GM20431 (cell line): ENCODE measurements around the gene CATSPERZ.
"Not testable (repeated sequence)": the region's sequence is repeated elsewhere in the genome, so short reads cannot be mapped to it uniquely, and the experiment has no call there.

Experiments used
- in situ Hi-C: fragments of 300-500 bp; cut with MseI, MboI; formaldehyde crosslinking; loops from one replicate; pipeline ENCODE4 v1.15.0; 2020; ENCODE audit warnings: low sequenced_read_pairs; ENCODE audit not compliant: unreplicated experiment

CATSPERZ gene

DNA sequence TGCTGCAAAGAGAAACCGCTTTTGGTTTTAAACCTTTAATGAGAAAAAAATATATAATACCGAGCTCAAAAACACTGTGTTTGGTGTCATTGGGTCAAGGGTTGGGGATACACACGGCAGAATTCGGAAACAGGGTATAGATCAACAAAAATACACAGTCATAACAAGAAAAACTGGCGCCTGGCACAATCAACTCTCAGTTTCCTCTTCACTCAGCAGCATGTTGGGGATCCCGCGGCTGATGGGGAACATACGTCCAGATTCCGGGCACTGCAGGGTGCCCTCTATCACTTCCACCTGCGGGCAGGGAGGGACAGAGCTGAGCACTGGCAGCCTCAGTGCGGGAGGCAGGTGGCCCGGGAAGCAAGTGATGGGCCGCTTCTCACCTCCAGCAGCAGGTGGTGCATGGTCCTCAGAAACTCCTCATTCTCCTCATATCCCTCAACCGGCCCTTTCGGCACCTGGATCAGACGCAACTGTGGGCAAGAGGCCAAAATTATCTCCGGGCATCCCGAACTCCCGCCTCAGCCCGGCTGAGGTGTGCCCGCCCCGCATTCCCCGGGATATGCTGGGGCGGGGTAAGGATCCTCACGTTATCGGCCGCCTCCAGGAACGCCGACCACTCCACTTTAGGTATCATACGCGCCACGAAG lies 16.6 kb downstream of the CATSPERZ start:
- in situ Hi-C loops: no loop called here

DNA sequence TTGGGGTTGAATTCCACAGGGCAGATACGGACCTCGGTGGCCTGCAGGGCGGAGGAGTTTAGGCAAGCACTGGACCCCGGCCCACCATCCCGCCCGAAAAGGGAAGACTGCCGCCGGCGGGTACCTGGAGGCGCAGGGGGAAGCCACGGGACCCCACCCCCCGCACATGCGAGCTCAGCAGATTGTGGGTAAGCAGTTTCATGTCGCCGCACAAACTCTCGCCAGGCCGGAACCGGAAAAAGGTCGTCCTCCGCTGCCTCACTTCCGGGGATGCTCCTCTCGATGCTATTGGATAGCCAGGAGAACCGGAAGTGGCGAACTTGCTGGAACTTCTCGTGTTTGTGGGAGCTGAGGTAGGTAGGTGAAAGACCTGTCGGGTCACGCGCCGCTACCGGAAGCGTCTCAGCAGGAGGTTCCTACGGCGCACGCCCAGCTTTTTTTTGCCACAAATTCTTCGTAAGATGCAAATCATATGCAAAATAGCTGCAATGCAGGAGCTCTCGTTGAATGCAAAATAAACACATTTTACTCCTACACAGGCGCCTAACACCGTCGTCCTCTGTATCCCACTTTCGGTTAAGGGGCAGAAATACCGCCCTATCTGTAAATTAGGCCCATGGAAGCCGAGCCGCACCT lies 17.3 kb downstream of the CATSPERZ start, which contains the start of gene TRMT112:
Gene TRMT112, minus strand, starts transcription at position 235 of the 636 bp plus-strand sequence. Its CDS starts 33 bp downstream, at position 202.
- in situ Hi-C loops: no loop called here

DNA sequence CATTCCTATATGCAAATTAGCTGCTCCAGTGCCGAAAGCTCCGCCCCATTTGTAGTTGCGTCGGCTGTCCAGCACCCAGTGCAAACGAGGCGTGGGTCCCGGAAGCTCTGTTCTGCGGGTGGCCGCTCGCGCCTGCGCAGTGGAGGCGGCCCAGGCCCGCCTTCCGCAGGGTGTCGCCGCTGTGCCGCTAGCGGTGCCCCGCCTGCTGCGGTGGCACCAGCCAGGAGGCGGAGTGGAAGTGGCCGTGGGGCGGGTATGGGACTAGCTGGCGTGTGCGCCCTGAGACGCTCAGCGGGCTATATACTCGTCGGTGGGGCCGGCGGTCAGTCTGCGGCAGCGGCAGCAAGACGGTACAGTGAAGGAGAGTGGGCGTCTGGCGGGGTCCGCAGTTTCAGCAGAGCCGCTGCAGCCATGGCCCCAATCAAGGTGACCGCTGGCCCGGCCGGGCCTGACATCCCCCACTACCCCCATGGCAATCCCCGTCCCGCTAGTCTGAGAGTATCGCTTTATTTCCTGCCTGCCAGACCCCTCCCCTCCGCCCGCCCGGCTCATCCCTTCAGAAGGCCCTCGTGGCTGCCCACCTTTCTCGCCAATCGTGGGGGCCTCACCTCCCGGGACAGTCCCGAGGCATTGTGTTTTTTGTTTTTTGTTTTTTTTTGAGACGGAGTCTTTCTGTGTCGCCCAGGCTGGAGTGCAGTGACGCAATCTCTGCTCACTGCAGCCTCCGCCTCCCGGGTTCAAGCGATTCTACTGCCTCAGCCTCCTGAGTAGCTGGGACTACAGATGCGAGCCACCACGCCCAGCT lies 18.0 kb downstream of the CATSPERZ start, which contains the start of gene PRDX5:
Gene PRDX5, plus strand, starts transcription at position 161 of the 805 bp plus-strand sequence. Its CDS starts 95 bp downstream, at position 256.
- in situ Hi-C loops: no loop called here

GRCh38 chr11:64318766-64319761 lies 18.9 kb downstream of the CATSPERZ start:
- in situ Hi-C loops: no loop called here

DNA sequence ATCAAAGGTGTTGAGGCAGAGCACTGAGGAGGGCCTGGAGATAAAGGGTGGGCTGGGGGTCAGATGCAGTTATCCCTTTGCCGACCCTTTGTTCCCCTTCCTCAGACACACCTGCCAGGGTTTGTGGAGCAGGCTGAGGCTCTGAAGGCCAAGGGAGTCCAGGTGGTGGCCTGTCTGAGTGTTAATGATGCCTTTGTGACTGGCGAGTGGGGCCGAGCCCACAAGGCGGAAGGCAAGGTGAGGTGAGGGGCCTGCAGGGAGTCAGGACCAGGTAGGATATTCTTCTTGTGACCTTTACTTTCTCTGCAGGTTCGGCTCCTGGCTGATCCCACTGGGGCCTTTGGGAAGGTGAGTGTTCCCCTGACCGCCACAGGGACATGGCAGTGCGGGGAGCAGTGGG lies 20.4 kb downstream of the CATSPERZ start:
- in situ Hi-C loops: no loop called here

DNA sequence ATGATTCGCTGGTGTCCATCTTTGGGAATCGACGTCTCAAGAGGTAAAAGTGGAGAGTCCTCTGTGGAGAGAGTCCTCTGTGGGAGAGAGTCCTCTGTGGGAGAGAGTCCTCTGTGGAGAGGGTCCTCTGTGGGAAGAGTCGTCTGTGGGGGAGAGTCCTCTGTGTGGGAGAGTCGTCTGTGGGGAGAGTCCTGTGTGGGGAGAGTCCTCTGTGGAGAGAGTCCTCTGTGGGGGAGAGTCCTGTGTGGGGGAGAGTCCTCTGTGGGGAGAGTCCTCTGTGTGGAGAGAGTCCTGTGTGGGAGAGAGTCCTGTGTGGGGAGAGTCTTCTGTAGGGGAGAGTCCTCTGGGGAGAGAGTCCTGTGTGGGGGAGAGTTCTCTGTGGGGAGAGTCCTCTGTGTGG lies 20.9 kb downstream of the CATSPERZ start:
- in situ Hi-C loops: no loop called here

GRCh38 chr11:64321533-64321932 lies 21.4 kb downstream of the CATSPERZ start:
- in situ Hi-C loops: no loop called here

DNA sequence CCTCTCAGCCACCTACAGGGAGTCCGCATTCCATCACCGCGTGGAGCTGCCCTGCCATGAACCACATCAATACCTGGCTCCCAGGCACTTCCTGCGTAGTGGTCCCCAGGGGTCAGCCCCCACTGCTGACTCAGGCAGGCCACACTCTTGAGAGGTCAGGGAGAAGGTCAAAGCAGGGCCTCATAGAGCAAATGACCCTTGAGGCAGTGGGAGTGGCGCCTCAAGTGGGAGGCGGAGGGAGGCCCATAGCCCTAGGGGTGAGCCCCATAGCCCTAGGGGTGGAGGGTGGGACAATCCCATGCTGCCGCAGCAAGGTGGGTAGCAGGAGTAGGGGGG lies 22.7 kb downstream of the CATSPERZ start:
- in situ Hi-C loops: no loop called here

DNA sequence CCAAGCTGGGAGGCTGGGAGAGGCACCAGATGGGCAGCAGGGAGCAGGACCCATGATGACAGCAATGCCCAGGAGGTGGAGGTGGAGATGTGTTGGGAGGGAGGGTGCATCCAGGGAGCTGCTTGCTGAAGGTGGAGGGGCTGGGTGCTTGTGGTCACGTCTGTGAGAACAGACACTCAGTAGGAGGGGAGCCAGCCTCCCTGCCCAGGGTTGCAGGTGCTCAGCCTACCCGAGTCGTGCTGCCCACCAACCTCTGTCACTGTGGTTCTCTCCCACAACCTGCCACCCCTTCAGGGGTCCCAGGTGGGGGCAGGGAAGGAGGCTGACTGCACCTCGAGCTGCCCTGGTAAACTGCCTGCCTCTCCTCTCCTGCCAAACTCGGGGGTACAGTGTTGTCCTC lies 23.2 kb downstream of the CATSPERZ start:
- in situ Hi-C loops: no loop called here

GRCh38 chr11:64323984-64324383 lies 23.8 kb downstream of the CATSPERZ start:
- in situ Hi-C loops: not testable (repeated sequence)

GRCh38 chr11:64324692-64325469 lies 24.7 kb downstream of the CATSPERZ start:
- in situ Hi-C loops: no loop called here

DNA sequence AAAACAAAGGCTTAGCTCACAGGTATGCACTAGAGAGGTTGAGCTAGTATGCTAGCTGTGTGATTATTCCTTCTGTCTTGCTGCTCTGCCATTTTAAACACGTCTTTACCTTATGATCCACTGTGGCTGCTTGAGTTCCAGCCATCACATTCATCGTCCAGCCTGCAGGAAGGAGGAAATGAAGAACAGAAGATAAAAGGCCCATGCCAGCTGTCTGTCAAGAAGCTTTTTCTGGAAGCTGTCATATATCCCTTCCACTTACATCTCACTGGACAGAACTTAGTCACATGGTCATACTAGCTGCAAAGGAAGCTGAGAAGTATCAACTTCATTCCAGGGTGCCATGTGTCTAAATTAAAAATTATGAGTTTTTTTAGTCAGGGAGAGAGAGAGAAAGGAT lies 27.2 kb downstream of the CATSPERZ start:
- in situ Hi-C loops: no loop called here

GRCh38 chr11:64327993-64328392 lies 27.8 kb downstream of the CATSPERZ start:
- in situ Hi-C loops: no loop called here

DNA sequence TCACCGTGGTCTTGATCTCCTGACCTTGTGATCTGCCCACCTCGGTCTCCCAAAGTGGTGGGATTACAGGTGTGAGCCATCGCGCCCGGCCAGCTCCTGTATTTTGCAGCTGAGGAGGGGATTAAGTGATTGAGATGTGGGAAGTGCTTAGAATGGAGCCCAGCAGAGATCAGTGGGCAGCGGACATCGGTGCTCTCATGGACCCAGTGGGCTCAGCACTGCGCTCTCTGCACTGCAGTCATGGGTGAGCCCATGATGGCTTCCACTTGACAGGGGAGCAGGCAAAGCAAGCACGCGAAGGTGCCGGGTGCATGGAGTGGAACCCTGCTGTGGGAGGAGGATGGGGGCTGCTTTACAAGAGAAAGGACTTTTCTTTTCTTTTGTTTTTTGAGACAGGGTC lies 30.7 kb downstream of the CATSPERZ start:
- in situ Hi-C loops: no loop called here

GRCh38 chr11:64331569-64332371 lies 31.6 kb downstream of the CATSPERZ start:
- in situ Hi-C loops: no loop called here

- in situ Hi-C loops: no loop called here
These were observed 33.4 kb downstream of the CATSPERZ start for GRCh38 chr11:64333556-64333955.

DNA sequence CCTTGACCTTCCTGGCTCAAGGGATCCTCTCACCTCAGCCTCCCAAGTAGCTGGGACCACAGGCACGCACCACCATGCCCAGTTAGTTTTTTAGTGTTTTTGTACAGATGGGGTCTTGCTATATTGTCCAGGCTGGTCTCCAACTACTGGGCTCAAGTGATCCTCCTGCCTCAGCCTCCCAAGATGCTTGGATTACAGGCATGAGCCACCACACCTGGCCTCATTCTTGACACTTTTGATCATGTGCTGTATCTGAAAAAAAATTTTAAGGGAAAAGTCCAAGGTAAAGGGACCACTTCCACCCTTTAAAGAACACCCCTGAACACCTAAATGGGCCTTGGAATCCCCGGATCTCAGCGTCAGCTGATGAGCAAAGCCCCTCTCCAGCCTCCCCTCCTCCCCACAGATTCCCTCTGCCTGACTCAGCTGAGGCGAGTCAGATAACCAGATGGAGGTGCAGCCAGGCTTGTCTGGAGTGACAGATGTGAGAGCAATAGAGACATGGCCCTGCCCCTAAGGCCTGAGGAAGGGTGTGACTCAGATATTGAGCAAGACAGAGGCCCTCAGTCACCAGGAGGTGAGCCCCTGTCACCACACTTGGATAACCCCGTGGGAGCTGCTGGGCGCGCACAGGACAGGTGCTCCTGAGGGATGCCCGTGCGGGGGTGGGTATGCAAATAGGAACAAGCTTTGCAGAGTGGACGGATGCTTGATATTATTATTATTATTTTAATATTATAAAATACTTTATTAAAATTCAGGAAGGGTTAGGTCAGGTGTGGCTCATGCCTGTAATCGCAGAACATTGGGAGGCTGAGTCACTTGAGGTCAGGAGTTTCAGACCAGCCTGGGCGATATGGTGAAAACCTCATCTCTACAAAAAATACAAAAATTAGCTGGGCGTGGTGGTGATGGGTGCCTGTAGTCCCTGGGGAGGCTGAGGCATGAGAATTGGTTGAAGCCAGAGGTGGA lies 34.9 kb downstream of the CATSPERZ start:
- in situ Hi-C loops: no loop called here
